Calu3 (cell line): Measurements from ENCODE around the gene UTRN. TPM values are rescaled to one million over a fixed set of nuclear protein-coding genes. Genes with fewer than 3 reads are reported as not detected.

Source experiments
- BruUV-seq: library from RNA; stranded (reverse); fragments of 400-500 nt; replicated peaks from 2 replicates; lab custom pipeline; 2021; lab: Mats Ljungman, UMichigan
- CTCF ChIA-PET: fragments of 300-600 bp; sonication (Branson Sonifier 250); formaldehyde crosslinking; loops from one replicate; lab custom pipeline; 2022; ENCODE audit warnings: antibody characterized with exemption; lab: Charles Lee
- DNase-seq: peaks from one replicate; pipeline ENCODE4 v3.0.0; 2022
- H3K27ac Mint-ChIP-seq: one replicate; pipeline ENCODE4 v1.8.0; 2022; ENCODE audit warnings: mixed read lengths; ENCODE audit not compliant: unreplicated experiment
- H3K27me3 Mint-ChIP-seq: one replicate; pipeline ENCODE4 v1.8.0; 2022; ENCODE audit warnings: mixed read lengths; ENCODE audit not compliant: unreplicated experiment
- H3K36me3 Mint-ChIP-seq: one replicate; pipeline ENCODE4 v1.8.0; 2022; ENCODE audit warnings: mild to moderate bottlenecking, moderate library complexity, mixed read lengths; ENCODE audit not compliant: insufficient read depth, unreplicated experiment
- H3K4me1 Mint-ChIP-seq: one replicate; pipeline ENCODE4 v1.8.0; 2022; ENCODE audit warnings: mild to moderate bottlenecking, low read depth, mixed read lengths; ENCODE audit not compliant: unreplicated experiment
- H3K4me3 Mint-ChIP-seq: one replicate; pipeline ENCODE4 v1.8.0; 2022; ENCODE audit warnings: mild to moderate bottlenecking, low read depth, moderate library complexity, mixed read lengths; ENCODE audit not compliant: unreplicated experiment
- H3K9me3 Mint-ChIP-seq: one replicate; pipeline ENCODE4 v1.8.0; 2022; ENCODE audit warnings: low read depth, mixed read lengths; ENCODE audit not compliant: unreplicated experiment
- intact Hi-C: fragments of 100-400 bp; cut with micrococcal nuclease; formaldehyde crosslinking; loops from one replicate; pipeline ENCODE4 v1.10.0; 2022; ENCODE audit not compliant: unreplicated experiment
- total RNA-seq: library from RNA; stranded (reverse); gene quantifications from 2 replicates; pipeline ENCODE4 v1.2.3, GENCODE V29; 2022
- TF ChIP-seq, protein P1 (sequence below): fragments of 200-600 bp; IDR thresholded peaks from one replicate; pipeline ENCODE4 v1.8.0; 2022; ENCODE audit warnings: antibody characterized with exemption; ENCODE audit not compliant: unreplicated experiment

The UTRN gene
- total RNA-seq, 1 experiment from 2014 or later = 109 TPM

DNA sequence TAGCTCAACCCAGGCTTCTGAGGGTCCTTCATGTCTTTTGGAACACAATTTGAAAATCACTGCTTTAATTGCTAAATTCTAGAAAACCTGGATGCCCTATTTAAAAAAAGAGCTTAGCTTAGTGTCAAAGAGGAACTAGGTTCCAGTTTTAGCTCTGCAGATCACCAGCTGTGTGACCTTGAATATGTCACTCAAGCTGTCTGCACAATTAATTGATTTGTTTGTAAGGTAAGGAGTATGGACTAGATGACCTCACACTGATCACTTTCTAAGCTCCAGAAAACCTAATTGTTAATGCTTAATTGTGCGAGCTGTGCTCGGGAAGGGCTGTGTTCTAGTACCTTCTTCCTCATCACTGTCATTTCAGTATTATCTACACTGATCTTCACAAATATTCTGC is 26.2 kb downstream of the UTRN start:
- Mint-ChIP-seq H3K4me3 (no peak overlapping the region), H3K4me1 (peaks cover 31% of the 10 kb centered on the region), H3K36me3 (peaks cover 7% of the 10 kb centered on the region), H3K27ac (no peak overlapping the region), H3K9me3 (no peaks in the 10 kb centered on the region), H3K27me3 (no peaks in the 10 kb centered on the region)
- CTCF ChIA-PET = no interaction called here
- no peak for DNase-seq
- intact Hi-C loops = no loop called here
- BruUV-seq = no TSS peak
- TF ChIP-seq, protein P1, sequence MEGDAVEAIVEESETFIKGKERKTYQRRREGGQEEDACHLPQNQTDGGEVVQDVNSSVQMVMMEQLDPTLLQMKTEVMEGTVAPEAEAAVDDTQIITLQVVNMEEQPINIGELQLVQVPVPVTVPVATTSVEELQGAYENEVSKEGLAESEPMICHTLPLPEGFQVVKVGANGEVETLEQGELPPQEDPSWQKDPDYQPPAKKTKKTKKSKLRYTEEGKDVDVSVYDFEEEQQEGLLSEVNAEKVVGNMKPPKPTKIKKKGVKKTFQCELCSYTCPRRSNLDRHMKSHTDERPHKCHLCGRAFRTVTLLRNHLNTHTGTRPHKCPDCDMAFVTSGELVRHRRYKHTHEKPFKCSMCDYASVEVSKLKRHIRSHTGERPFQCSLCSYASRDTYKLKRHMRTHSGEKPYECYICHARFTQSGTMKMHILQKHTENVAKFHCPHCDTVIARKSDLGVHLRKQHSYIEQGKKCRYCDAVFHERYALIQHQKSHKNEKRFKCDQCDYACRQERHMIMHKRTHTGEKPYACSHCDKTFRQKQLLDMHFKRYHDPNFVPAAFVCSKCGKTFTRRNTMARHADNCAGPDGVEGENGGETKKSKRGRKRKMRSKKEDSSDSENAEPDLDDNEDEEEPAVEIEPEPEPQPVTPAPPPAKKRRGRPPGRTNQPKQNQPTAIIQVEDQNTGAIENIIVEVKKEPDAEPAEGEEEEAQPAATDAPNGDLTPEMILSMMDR = no peak

DNA sequence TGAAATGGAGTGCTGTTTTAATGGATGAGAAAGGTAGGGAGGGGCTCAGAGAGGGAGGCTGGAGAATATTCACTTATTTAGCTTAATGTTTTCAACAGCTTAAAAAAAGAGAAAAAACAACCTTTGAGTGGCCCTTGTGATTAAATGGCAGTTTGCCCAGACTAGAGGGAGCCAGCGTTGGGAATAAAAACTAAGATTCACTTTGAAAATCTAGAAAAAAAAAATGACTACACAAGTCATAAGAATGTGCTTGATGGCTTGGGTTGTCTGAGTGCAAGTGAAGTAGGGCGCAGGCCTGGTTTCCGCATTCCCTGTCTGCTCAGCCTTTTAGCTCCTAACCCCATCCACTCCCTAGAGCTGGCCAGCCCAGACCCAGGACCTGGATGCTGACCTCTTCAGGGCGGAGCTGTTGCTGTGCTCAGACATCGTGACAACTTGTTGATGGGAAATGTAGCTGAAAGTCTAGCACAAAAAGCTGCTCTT is 28.9 kb downstream of the UTRN start:
- peaks cover 37% of the 10 kb centered on the region for H3K4me1 Mint-ChIP-seq

DNA sequence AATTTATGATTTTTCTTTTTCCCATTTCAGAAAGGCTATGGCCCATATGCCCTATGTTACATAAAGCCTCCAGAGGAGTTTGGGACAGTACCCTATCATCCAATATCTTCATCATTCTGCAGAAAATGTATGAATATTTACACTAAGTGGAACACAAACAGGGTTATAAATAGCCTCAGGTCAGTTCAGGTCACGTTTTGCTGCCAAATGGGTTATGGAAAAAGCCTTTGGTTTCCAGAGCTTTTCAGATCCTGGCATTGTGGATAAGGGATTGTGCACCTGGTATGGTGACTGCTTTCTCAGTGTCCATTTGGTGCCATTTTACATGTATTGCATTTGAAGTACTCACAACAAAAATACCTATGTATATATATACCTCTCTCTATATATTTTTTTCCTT is 29.4 kb downstream of the UTRN start:
- intact Hi-C loops = no loop called here
- Mint-ChIP-seq H3K4me1 (peaks cover 37% of the 10 kb centered on the region), H3K4me3 (no peak overlapping the region), H3K36me3 (peaks cover 2% of the 10 kb centered on the region), H3K27ac (no peak overlapping the region), H3K27me3 (no peaks in the 10 kb centered on the region), H3K9me3 (no peaks in the 10 kb centered on the region)
- TF ChIP-seq, protein P1 = no peak
- DNase-seq = no peak
- CTCF ChIA-PET = no interaction called here
- no TSS peak for BruUV-seq

More for the DNA sequence above, 28.9 kb downstream of the UTRN start:
- intact Hi-C loops = no loop called here
- CTCF ChIA-PET = interaction anchor here (0.6 kb wide), 1 partner anchor 24 kb away, joined by 3 read pairs; no protein-coding TSS in a partner anchor
- BruUV-seq = no TSS peak
- H3K27ac Mint-ChIP-seq = no peak overlapping the region
- no peaks in the 10 kb centered on the region for H3K36me3 Mint-ChIP-seq
- TF ChIP-seq, protein P1 = no peak
- no peaks in the 10 kb centered on the region for H3K27me3 Mint-ChIP-seq
- no peak overlapping the region for H3K4me3 Mint-ChIP-seq
- no peaks in the 10 kb centered on the region for H3K9me3 Mint-ChIP-seq
- DNase-seq = peak; percentile 54

DNA sequence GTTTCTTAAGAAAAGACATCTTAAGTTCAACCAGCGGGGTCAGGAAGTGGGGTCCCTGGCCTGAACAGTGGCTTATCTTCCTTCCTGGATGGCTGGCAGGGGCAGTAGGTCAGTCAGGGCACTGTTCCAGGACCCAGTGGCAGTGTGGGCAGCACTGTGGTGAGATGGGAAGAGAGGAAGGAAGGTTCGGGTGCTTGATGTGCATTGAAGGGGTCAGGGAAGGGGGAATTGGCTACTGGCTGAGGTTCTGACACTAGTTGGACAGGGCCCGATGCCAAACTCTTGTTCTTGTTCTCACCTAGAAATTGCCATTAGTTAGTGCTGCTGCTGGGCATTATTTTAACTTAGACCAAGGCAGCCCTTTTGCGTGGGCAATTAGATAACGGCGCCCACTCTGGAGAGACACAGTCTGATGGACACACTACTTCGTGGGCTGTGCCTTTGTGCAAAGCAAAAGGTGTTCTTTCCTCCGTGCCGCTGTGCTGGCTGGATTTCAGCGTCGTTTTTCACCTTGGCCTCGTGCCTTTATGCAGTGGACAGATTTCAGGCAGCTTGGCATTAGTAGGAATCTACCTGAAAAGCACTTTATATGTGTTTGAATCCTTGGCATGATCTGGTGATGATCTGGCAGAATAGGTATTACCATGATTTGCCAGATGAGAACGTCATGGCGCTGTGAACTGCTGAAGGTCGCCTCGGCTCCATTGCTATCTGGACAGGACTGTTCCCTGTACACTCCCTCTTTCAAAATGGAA is 30.3 kb downstream of the UTRN start:
- CTCF ChIA-PET = interaction anchor here (0.7 to 0.8 kb wide), 2 partner anchors 9 to 98 kb away, joined by 3 read pairs; no protein-coding TSS in a partner anchor
- no peaks in the 10 kb centered on the region for H3K27me3 Mint-ChIP-seq
- intact Hi-C loops = no loop called here
- TF ChIP-seq, protein P1 = no peak
- H3K9me3 Mint-ChIP-seq = no peaks in the 10 kb centered on the region
- H3K4me1 Mint-ChIP-seq = peaks cover 37% of the 10 kb centered on the region
- BruUV-seq = no TSS peak
- DNase-seq = no peak
- H3K27ac Mint-ChIP-seq = peak overlapping the region; percentile 88
- peaks cover 4% of the 10 kb centered on the region for H3K36me3 Mint-ChIP-seq
- peak overlapping the region; percentile 28 for H3K4me3 Mint-ChIP-seq
